ENCODE results near the gene CNTNAP2.

CNTNAP2 gene

GRCh38 chr7:147742301-147742700, 1625.7 kb downstream of the CNTNAP2 start:
- Histone ChIP-seq H3K36me3 (no peaks in the 10 kb centered on the region), H3K4me3 (no peak overlapping the region), H3K4me2 (no peak overlapping the region), H3K9me3 (peaks cover 7% of the 10 kb centered on the region; the same call in 1 of the 2 replicates), H3K9ac (no peak overlapping the region), H4K20me1 (no peaks in the 10 kb centered on the region), H3K27ac (no peak overlapping the region), H3K27me3 (no peaks in the 10 kb centered on the region), H3K4me1 (no peaks in the 10 kb centered on the region)
- no peak for TF ChIP-seq Cebpa-rat (IDR thresholded peaks at IDR 0.05)

- Histone ChIP-seq H3K9me3 (no peaks in the 10 kb centered on the region), H3K4me1 (peaks cover 22% of the 10 kb centered on the region)
- TF ChIP-seq Cebpa-rat (IDR thresholded peaks at IDR 0.05): no peak
Observed at GRCh38 chr7:147756300-147756699, 1639.7 kb downstream of the CNTNAP2 start.

GRCh38 chr7:147759327-147759943, 1642.8 kb downstream of the CNTNAP2 start:
- H3K36me3 ChIP-seq: no peaks in the 10 kb centered on the region
- no peak overlapping the region for H3K4me3 ChIP-seq
- no peak for TF ChIP-seq Cebpa-rat (IDR thresholded peaks at IDR 0.05)
- H4K20me1 ChIP-seq: no peaks in the 10 kb centered on the region
- no peaks in the 10 kb centered on the region for H3K9me3 ChIP-seq
- H3K9ac ChIP-seq: no peak overlapping the region
- H3K27me3 ChIP-seq: no peaks in the 10 kb centered on the region
- peak overlapping the region; percentile 54 for H3K4me2 ChIP-seq
- H3K27ac ChIP-seq: no peak overlapping the region
- peaks cover 40% of the 10 kb centered on the region for H3K4me1 ChIP-seq

More at GRCh38 chr7:147756300-147756699, 1639.7 kb downstream of the CNTNAP2 start:
- no peaks in the 10 kb centered on the region for H4K20me1 ChIP-seq
- no peak overlapping the region for H3K4me3 ChIP-seq
- H3K36me3 ChIP-seq: no peaks in the 10 kb centered on the region
- no peak overlapping the region for H3K27ac ChIP-seq
- H3K9ac ChIP-seq: no peak overlapping the region
- H3K27me3 ChIP-seq: no peaks in the 10 kb centered on the region
- no peak overlapping the region for H3K4me2 ChIP-seq

- no peak overlapping the region for H3K4me3 ChIP-seq
- no peak overlapping the region for H3K27ac ChIP-seq
- no peaks in the 10 kb centered on the region for H4K20me1 ChIP-seq
- no peaks in the 10 kb centered on the region for H3K27me3 ChIP-seq
- no peak overlapping the region for H3K4me2 ChIP-seq
- H3K4me1 ChIP-seq: peaks cover 21% of the 10 kb centered on the region
- H3K36me3 ChIP-seq: no peaks in the 10 kb centered on the region
- H3K9me3 ChIP-seq: no peaks in the 10 kb centered on the region
- no peak for TF ChIP-seq Cebpa-rat (IDR thresholded peaks at IDR 0.05)
- no peak overlapping the region for H3K9ac ChIP-seq
Observed at GRCh38 chr7:147765301-147765700, 1648.7 kb downstream of the CNTNAP2 start.

GRCh38 chr7:147771344-147771743, 1654.7 kb downstream of the CNTNAP2 start:
- no peaks in the 10 kb centered on the region for H4K20me1 ChIP-seq
- H3K9me3 ChIP-seq: no peaks in the 10 kb centered on the region
- no peak for TF ChIP-seq Cebpa-rat (IDR thresholded peaks at IDR 0.05)
- H3K27me3 ChIP-seq: no peaks in the 10 kb centered on the region
- H3K4me1 ChIP-seq: peaks cover 22% of the 10 kb centered on the region
- H3K27ac ChIP-seq: 0 out of 2 replicates have a peak overlapping the region, but pooled peaks have one; percentile 27
- H3K36me3 ChIP-seq: no peaks in the 10 kb centered on the region
- peak overlapping the region; percentile 48 for H3K4me2 ChIP-seq
- no peak overlapping the region for H3K4me3 ChIP-seq
- H3K9ac ChIP-seq: no peak overlapping the region

- Histone ChIP-seq H3K4me1 (peaks cover 26% of the 10 kb centered on the region), H3K36me3 (no peaks in the 10 kb centered on the region), H3K9me3 (no peaks in the 10 kb centered on the region), H3K27ac (no peak overlapping the region), H3K27me3 (no peaks in the 10 kb centered on the region), H3K9ac (no peak overlapping the region), H3K4me3 (no peak overlapping the region), H4K20me1 (no peaks in the 10 kb centered on the region), H3K4me2 (no peak overlapping the region)
- TF ChIP-seq Cebpa-rat (IDR thresholded peaks at IDR 0.05): no peak
Observed at GRCh38 chr7:147774461-147774860, 1657.9 kb downstream of the CNTNAP2 start.

GRCh38 chr7:147775516-147776284, 1659.1 kb downstream of the CNTNAP2 start:
- Histone ChIP-seq H4K20me1 (no peaks in the 10 kb centered on the region), H3K36me3 (no peaks in the 10 kb centered on the region), H3K4me3 (no peak overlapping the region), H3K4me2 (no peak overlapping the region), H3K4me1 (peaks cover 25% of the 10 kb centered on the region), H3K27me3 (no peaks in the 10 kb centered on the region), H3K9me3 (no peaks in the 10 kb centered on the region), H3K9ac (no peak overlapping the region), H3K27ac (no peak overlapping the region)
- no peak for TF ChIP-seq Cebpa-rat (IDR thresholded peaks at IDR 0.05)

- peaks cover 10% of the 10 kb centered on the region; the same call in 1 of the 2 replicates for H3K4me1 ChIP-seq
- no peaks in the 10 kb centered on the region for H4K20me1 ChIP-seq
- no peak overlapping the region for H3K4me2 ChIP-seq
- no peak for TF ChIP-seq Cebpa-rat (IDR thresholded peaks at IDR 0.05)
- no peaks in the 10 kb centered on the region for H3K36me3 ChIP-seq
- no peak overlapping the region for H3K4me3 ChIP-seq
- H3K9me3 ChIP-seq: no peaks in the 10 kb centered on the region
- H3K27me3 ChIP-seq: no peaks in the 10 kb centered on the region
- H3K27ac ChIP-seq: no peak overlapping the region
- no peak overlapping the region for H3K9ac ChIP-seq
Observed at GRCh38 chr7:147777309-147777708, 1660.7 kb downstream of the CNTNAP2 start.

GRCh38 chr7:147779949-147780348, 1663.3 kb downstream of the CNTNAP2 start:
- Histone ChIP-seq H3K4me1 (0 out of 2 replicates have a peak, but pooled peaks cover 5% of the 10 kb centered on the region), H3K27me3 (no peaks in the 10 kb centered on the region), H3K9ac (no peak overlapping the region), H3K4me2 (no peak overlapping the region), H3K36me3 (no peaks in the 10 kb centered on the region), H4K20me1 (no peaks in the 10 kb centered on the region), H3K9me3 (no peaks in the 10 kb centered on the region; the same call in 1 of the 2 replicates), H3K27ac (no peak overlapping the region), H3K4me3 (no peak overlapping the region)
- no peak for TF ChIP-seq Cebpa-rat (IDR thresholded peaks at IDR 0.05)

GRCh38 chr7:147796581-147796980, 1680.0 kb downstream of the CNTNAP2 start:
- Histone ChIP-seq H3K27me3 (no peaks in the 10 kb centered on the region), H3K4me2 (no peak overlapping the region), H3K4me1 (no peaks in the 10 kb centered on the region), H3K36me3 (no peaks in the 10 kb centered on the region), H3K9ac (no peak overlapping the region), H3K4me3 (no peak overlapping the region), H4K20me1 (no peaks in the 10 kb centered on the region), H3K27ac (no peak overlapping the region), H3K9me3 (no peaks in the 10 kb centered on the region)
- no peak for TF ChIP-seq Cebpa-rat (IDR thresholded peaks at IDR 0.05)
